ENCODE data around the gene XRCC5. TPM values are rescaled to one million over a fixed set of nuclear protein-coding genes. Genes with fewer than 3 reads are reported as not detected.

The XRCC5 gene
- total and polyA plus RNA-seq, 10 of the 15 experiments (the other 5 are each of a cell fraction or from before 2014, with no cell fraction given) = 259 to 815 (median 530) TPM

GRCh38 chr2:216235896-216236295 lies 126.7 kb downstream of the XRCC5 start:
- in situ Hi-C loops (cut with MboI) = no loop called here

More at GRCh38 chr2:216235896-216236295, 126.7 kb downstream of the XRCC5 start:
- SMC1A ChIA-PET (ENCODE audit: uncharacterized antibody, unreplicated experiment) = no interaction called here
- H3K9me3 ChIP-seq (replicated peaks; ENCODE audit: control insufficient read depth, insufficient read depth, low read length) = no peaks in the 10 kb centered on the region; the same call in 1 of the 3 replicates
- H3K4me3 ChIP-seq = no peak overlapping the region
- POLR2A ChIA-PET = no interaction called here
- ATAC-seq = no peak
- RAD21 ChIA-PET (ENCODE audit: unreplicated experiment) = no interaction called here
- no peaks in the 10 kb centered on the region for H3K27me3 ChIP-seq (replicated peaks in 1 of 2; ENCODE audit: control insufficient read depth in 2 of 2, insufficient read depth in 2 of 2, low read length in 1 of 2)
- no peaks in the 10 kb centered on the region for H4K20me1 ChIP-seq (ENCODE audit: control insufficient read depth, insufficient read depth)
- H3K4me1 ChIP-seq (ENCODE audit: control insufficient read depth, insufficient read depth, low read length) = no peaks in the 10 kb centered on the region
- CTCF ChIA-PET = no interaction called here
- no peak for TF ChIP-seq IRF3 (IDR thresholded peaks at IDR 0.05)
- TF ChIP-seq ZNF384 (IDR thresholded peaks at IDR 0.05; ENCODE audit: borderline replicate concordance, low read depth, low read length) = no peak
- no peak for TF ChIP-seq RELB (IDR thresholded peaks at IDR 0.05; ENCODE audit: low read depth)
- no peak for TF ChIP-seq TCF12 (IDR thresholded peaks at IDR 0.05; ENCODE audit: low read depth, low read length)
- TF ChIP-seq FOXM1 (IDR thresholded peaks at IDR 0.05; ENCODE audit: low read depth, low read length) = no peak
- no peak for TF ChIP-seq ATF7 (IDR thresholded peaks at IDR 0.05; ENCODE audit: low read depth)
- no peak for TF ChIP-seq ETV6 (conservative IDR thresholded peaks at IDR 0.05 in 1 of 2, IDR thresholded peaks at IDR 0.05 in 1 of 2; ENCODE audit: borderline replicate concordance in 1 of 2, low read depth in 1 of 2)
- TF ChIP-seq CHD2 (IDR thresholded peaks at IDR 0.05; ENCODE audit: borderline replicate concordance, low read depth, low read length) = no peak
- H3K27ac ChIP-seq (ENCODE audit: control insufficient read depth, insufficient read depth) = no peak overlapping the region
- no peak for FAIRE-seq
- intact Hi-C loops (cut with micrococcal nuclease; ENCODE audit: unreplicated experiment) = no loop called here
- no peak overlapping the region for H2AFZ ChIP-seq (ENCODE audit: control insufficient read depth, low read depth, low read length)
- WGBS (ENCODE audit: insufficient coverage, insufficient replicate concordance, low lambda C conversion rate, missing lambda C conversion rate) = 82% methylated on average over 1 of the region's 1 CpG
- no peaks in the 10 kb centered on the region for H3K79me2 ChIP-seq (ENCODE audit: control insufficient read depth, insufficient read depth, low read length)
- H3K9ac ChIP-seq (ENCODE audit: control insufficient read depth, insufficient read depth, low read length) = no peak overlapping the region
- no peak for DNase-seq (ENCODE audit: low read depth, low spot score)
- no TSS peak for BruUV-seq (replicated peaks)
- H3K4me2 ChIP-seq (ENCODE audit: control insufficient read depth, insufficient read depth) = no peak overlapping the region
- H3K36me3 ChIP-seq (ENCODE audit: control insufficient read depth in 2 of 2, insufficient read depth in 2 of 2, low read length in 1 of 2) = no peaks in the 10 kb centered on the region; a peak in 1 of 4 replicates

Data from GM12878 (cell line).